A673 (cell line): ENCODE data around the gene NIBAN1. TPM values are rescaled to one million over a fixed set of nuclear protein-coding genes. Genes with fewer than 3 reads are reported as not detected.

Experiments
- Bru-seq: library from RNA; stranded (reverse); fragments of 400-500 nt; gene quantifications from one replicate; lab custom pipeline; 2021; lab: Mats Ljungman, UMichigan
- BruChase-seq, 2 experiments: library from RNA; stranded (reverse); fragments of 400-500 nt; gene quantifications; one replicate each; lab custom pipeline; 2021; lab: Mats Ljungman, UMichigan
- BruUV-seq: library from RNA; stranded (reverse); fragments of 400-500 nt; replicated peaks from 2 replicates; lab custom pipeline; 2021; lab: Mats Ljungman, UMichigan
- CTCF ChIA-PET: fragments of 300-600 bp; sonication (Branson Sonifier 250); formaldehyde crosslinking; loops from one replicate; lab custom pipeline; 2022; ENCODE audit warnings: antibody characterized with exemption; lab: Charles Lee
- POLR2A ChIA-PET: fragments of 300-600 bp; sonication (Branson Sonifier 250); formaldehyde crosslinking; loops from one replicate; lab custom pipeline; 2022; ENCODE audit warnings: antibody characterized with exemption; ENCODE audit not compliant: low non-redundant PET; lab: Charles Lee
- DNase-seq: peaks from one replicate; pipeline ENCODE4 v3.0.0-alpha.2; 2015; ENCODE audit warnings: low spot score
- H3K27ac ChIP-seq: fragments of 200-600 bp; sonication (generic); 2 replicates; pipeline ENCODE4 v1.5.1; 2016; ENCODE audit warnings: mixed run types, low read depth, mild to moderate bottlenecking, mixed read lengths, antibody characterized with exemption, low read length; ENCODE audit not compliant: poor library complexity, severe bottlenecking
- H3K27me3 ChIP-seq: fragments of 200-600 bp; sonication (generic); replicated peaks from 2 replicates; pipeline ENCODE4 v1.6.1; 2017; ENCODE audit warnings: mixed run types, low read depth, mild to moderate bottlenecking, mixed read lengths, antibody characterized with exemption, low read length; ENCODE audit not compliant: insufficient read depth, poor library complexity
- H3K36me3 ChIP-seq: fragments of 200-600 bp; sonication (generic); 2 replicates; pipeline ENCODE4 v1.6.1; 2016; ENCODE audit warnings: mixed run types, mild to moderate bottlenecking, mixed read lengths, antibody characterized with exemption, low read length; ENCODE audit not compliant: insufficient read depth, poor library complexity, severe bottlenecking
- H3K4me1 ChIP-seq: fragments of 200-600 bp; sonication (generic); 2 replicates; pipeline ENCODE4 v1.6.1; 2017; ENCODE audit warnings: mixed run types, mild to moderate bottlenecking, mixed read lengths, antibody characterized with exemption, low read length; ENCODE audit not compliant: insufficient read depth, poor library complexity, severe bottlenecking
- H3K4me3 ChIP-seq: fragments of 200-600 bp; sonication (generic); 2 replicates; pipeline ENCODE4 v1.5.1; 2016; ENCODE audit warnings: low read depth, mixed run types, mild to moderate bottlenecking, mixed read lengths, low read length; ENCODE audit not compliant: poor library complexity, severe bottlenecking
- H3K9me3 ChIP-seq: fragments of 200-600 bp; sonication (generic); 2 replicates; pipeline ENCODE4 v1.6.1; 2016; ENCODE audit warnings: mixed run types, low read depth, mild to moderate bottlenecking, mixed read lengths, antibody characterized with exemption, low read length; ENCODE audit not compliant: poor library complexity, severe bottlenecking
- EZH2 ChIP-seq: fragments of 200-600 bp; sonication (generic); IDR thresholded peaks from 2 replicates; pipeline ENCODE4 v1.6.1; 2017; ENCODE audit warnings: borderline replicate concordance, low read depth, mild to moderate bottlenecking, mixed read lengths, antibody characterized with exemption, low read length; ENCODE audit not compliant: poor library complexity, severe bottlenecking
- intact Hi-C: fragments of 100-400 bp; cut with micrococcal nuclease; formaldehyde crosslinking; loops from one replicate; pipeline ENCODE4 v1.10.0; 2022; ENCODE audit not compliant: unreplicated experiment
- long read RNA-seq: library from polyadenylated mRNA; stranded (forward); transcript quantifications from one replicate; pipeline ENCODE4 v2.0.0, GENCODE V29; 2022
- total RNA-seq: library from RNA; stranded (reverse); gene quantifications from 2 replicates; pipeline ENCODE4 v1.2.3, GENCODE V29; 2021
- TF ChIP-seq, protein P1 (sequence below): fragments of 300-800, 200-600 bp; sonication (generic); conservative IDR thresholded peaks from 2 replicates; pipeline ENCODE4 v1.5.1; 2017; ENCODE audit warnings: low read depth, mild to moderate bottlenecking, antibody characterized with exemption, low read length, moderate library complexity, mixed read lengths

NIBAN1 gene, protein sequence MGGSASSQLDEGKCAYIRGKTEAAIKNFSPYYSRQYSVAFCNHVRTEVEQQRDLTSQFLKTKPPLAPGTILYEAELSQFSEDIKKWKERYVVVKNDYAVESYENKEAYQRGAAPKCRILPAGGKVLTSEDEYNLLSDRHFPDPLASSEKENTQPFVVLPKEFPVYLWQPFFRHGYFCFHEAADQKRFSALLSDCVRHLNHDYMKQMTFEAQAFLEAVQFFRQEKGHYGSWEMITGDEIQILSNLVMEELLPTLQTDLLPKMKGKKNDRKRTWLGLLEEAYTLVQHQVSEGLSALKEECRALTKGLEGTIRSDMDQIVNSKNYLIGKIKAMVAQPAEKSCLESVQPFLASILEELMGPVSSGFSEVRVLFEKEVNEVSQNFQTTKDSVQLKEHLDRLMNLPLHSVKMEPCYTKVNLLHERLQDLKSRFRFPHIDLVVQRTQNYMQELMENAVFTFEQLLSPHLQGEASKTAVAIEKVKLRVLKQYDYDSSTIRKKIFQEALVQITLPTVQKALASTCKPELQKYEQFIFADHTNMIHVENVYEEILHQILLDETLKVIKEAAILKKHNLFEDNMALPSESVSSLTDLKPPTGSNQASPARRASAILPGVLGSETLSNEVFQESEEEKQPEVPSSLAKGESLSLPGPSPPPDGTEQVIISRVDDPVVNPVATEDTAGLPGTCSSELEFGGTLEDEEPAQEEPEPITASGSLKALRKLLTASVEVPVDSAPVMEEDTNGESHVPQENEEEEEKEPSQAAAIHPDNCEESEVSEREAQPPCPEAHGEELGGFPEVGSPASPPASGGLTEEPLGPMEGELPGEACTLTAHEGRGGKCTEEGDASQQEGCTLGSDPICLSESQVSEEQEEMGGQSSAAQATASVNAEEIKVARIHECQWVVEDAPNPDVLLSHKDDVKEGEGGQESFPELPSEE
- total RNA-seq: 52.9 and 54.8 TPM in 2 replicates
- Bru-seq, nascent RNA: percentile 87 among the genes with signal in this experiment
- BruChase-seq, experiment 1, labeled RNA remaining after a 2-hour chase: percentile 75 among the genes with signal in this experiment
- BruChase-seq, experiment 2, labeled RNA remaining after a 6-hour chase: percentile 83 among the genes with signal in this experiment
- long read RNA-seq, full-length matches to known transcripts: 26 of 51 reads
- long read RNA-seq, partial matches to known transcripts: 2 of 51 reads
- long read RNA-seq, other reads (novel, unspliced or antisense): 23 of 51 reads

DNA sequence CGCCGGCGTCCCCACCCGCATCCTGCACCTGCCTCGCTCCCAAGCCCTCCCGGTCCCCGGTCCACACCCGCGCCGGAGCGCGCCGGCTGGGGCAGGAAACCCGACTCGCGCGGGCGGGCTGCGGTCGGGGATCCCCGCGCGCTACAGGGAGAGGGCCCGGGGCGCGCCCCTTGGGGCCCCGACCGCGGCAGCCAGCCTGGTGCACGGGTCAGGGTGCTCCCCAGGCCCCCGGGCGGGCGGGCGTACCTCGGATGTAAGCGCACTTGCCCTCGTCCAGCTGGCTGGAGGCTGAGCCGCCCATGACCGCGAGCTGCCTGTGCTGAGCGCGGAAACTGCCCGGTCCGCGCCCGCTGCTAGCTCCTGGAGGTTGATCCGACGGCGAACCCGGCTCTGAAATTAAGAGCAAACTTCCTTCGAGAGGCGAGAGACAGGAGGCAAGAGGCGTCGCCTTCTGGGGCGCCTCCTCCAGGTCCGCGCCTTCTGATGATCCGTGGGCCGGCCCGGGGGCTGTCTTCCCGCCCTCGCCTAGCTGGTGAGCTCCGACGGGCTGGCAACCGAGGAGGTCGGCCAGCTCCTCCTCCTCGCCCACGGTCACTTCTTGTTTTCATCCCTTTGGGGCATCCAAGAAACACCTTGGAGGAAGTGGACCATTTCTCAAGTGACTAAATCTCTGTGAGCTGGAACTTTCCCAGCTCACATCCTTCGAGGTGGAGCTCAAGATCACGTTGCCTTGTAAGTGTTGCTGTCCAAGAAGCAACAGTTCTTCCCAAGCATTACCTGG, at the start of gene NIBAN1:
TSS of gene NIBAN1 (minus strand) at position 453 of the 781 bp plus-strand sequence. CDS start at position 301, 152 bp downstream.
- BruUV-seq: no TSS peak
- Histone ChIP-seq H3K4me1 (peaks cover 23% of the 10 kb centered on the region), H3K27me3 (no peaks in the 10 kb centered on the region), H3K27ac (peak within 1 kb of the TSS; percentile 92), H3K9me3 (no peaks in the 10 kb centered on the region), H3K4me3 (peak within 1 kb of the TSS; percentile 84), H3K36me3 (no peaks in the 10 kb centered on the region)
- POLR2A ChIA-PET: interaction anchor here (0.6 to 0.7 kb wide), 2 partner anchors 16 to 84 kb away, joined by 3 to 4 read pairs; no protein-coding TSS in a partner anchor
- intact Hi-C loops: loop anchor here (5.0 kb wide), 1 partner anchor 183 kb away; the partner anchor contains the start of genes SWT1 and TRMT1L
- CTCF ChIA-PET: interaction anchor here (0.6 to 0.7 kb wide), 2 partner anchors 75 to 169 kb away, joined by 3 to 6 read pairs; no protein-coding TSS in a partner anchor
- no peak for TF ChIP-seq EZH2
- TF ChIP-seq, protein P1, sequence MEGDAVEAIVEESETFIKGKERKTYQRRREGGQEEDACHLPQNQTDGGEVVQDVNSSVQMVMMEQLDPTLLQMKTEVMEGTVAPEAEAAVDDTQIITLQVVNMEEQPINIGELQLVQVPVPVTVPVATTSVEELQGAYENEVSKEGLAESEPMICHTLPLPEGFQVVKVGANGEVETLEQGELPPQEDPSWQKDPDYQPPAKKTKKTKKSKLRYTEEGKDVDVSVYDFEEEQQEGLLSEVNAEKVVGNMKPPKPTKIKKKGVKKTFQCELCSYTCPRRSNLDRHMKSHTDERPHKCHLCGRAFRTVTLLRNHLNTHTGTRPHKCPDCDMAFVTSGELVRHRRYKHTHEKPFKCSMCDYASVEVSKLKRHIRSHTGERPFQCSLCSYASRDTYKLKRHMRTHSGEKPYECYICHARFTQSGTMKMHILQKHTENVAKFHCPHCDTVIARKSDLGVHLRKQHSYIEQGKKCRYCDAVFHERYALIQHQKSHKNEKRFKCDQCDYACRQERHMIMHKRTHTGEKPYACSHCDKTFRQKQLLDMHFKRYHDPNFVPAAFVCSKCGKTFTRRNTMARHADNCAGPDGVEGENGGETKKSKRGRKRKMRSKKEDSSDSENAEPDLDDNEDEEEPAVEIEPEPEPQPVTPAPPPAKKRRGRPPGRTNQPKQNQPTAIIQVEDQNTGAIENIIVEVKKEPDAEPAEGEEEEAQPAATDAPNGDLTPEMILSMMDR: no peak
- DNase-seq: peak; percentile 85

DNA sequence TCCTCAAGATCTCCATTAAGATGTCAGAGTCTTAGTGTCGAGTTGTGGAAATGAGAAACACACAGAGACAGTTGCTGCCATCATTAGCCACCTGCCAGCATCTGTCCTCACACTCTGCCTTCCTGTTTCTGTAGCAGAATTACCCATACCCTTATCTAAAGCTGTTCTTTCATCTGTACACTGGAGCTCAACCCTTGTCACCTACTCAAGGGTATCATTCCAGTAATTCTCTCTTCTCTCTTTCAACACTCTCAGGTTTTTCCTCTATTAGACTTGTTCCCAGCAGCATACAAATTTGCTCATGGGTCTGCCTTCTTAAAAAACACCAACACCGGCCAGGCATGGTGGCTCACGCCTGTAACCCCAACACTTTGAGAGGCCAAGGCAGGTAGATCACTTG, 43.7 kb upstream of the NIBAN1 start:
- H3K27me3 ChIP-seq: no peaks in the 10 kb centered on the region
- H3K4me1 ChIP-seq: no peaks in the 10 kb centered on the region
- no peaks in the 10 kb centered on the region for H3K36me3 ChIP-seq
- H3K4me3 ChIP-seq: no peak overlapping the region
- no peak overlapping the region for H3K27ac ChIP-seq
- ChIA-PET POLR2A (no interaction called here), CTCF (no interaction called here)
- no peaks in the 10 kb centered on the region for H3K9me3 ChIP-seq
- no peak for DNase-seq
- TF ChIP-seq, protein P1: no peak
- no peak for TF ChIP-seq EZH2
- BruUV-seq: no TSS peak
- intact Hi-C loops: no loop called here
